Activated CD8-positive, alpha-beta T cell treated with anti-CD3 and anti-CD28 coated beads for 36 hours (primary cell): ENCODE data around the gene ITGB1BP1. TPM values are rescaled to one million over a fixed set of nuclear protein-coding genes. Genes with fewer than 3 reads are reported as not detected.

ENCODE experiments used
- ATAC-seq: fragments of 200-7000 bp; cut with Tn5 transposase; one replicate; pipeline ENCODE4 v1.10.0; 2021; ENCODE audit warnings: mild to moderate bottlenecking, moderate library complexity
- CTCF ChIA-PET: fragments of 350-600 bp; sonication (Branson Sonifier 250); formaldehyde crosslinking; loops from one replicate; lab custom pipeline; 2021; ENCODE audit warnings: antibody characterized with exemption; lab: Charles Lee
- POLR2A ChIA-PET: fragments of 350-600 bp; sonication (Branson Sonifier 250); formaldehyde crosslinking; loops from one replicate; lab custom pipeline; 2021; ENCODE audit warnings: antibody characterized with exemption; lab: Charles Lee
- DNase-seq: peaks from one replicate; pipeline ENCODE4 v3.0.0-alpha.2; 2020
- H3K27ac Mint-ChIP-seq: one replicate; pipeline ENCODE4 v1.8.0; 2021; ENCODE audit warnings: mild to moderate bottlenecking, mixed read lengths
- H3K27me3 Mint-ChIP-seq: one replicate; pipeline ENCODE4 v1.8.0; 2021; ENCODE audit warnings: mixed read lengths
- H3K36me3 Mint-ChIP-seq: one replicate; pipeline ENCODE4 v1.8.0; 2021; ENCODE audit warnings: low read depth, mixed read lengths
- H3K4me1 Mint-ChIP-seq: one replicate; pipeline ENCODE4 v1.8.0; 2021; ENCODE audit warnings: low read depth, mixed read lengths
- H3K4me3 Mint-ChIP-seq: one replicate; pipeline ENCODE4 v1.8.0; 2021; ENCODE audit warnings: mild to moderate bottlenecking, moderate library complexity, mixed read lengths
- H3K9me3 Mint-ChIP-seq: one replicate; pipeline ENCODE4 v1.8.0; 2021; ENCODE audit warnings: mixed read lengths
- intact Hi-C: fragments of 100-400 bp; cut with micrococcal nuclease; formaldehyde crosslinking; loops from one replicate; pipeline ENCODE4 v1.10.0; 2022
- total RNA-seq, 2 experiments: library from RNA; stranded (reverse); gene quantifications; one replicate each; pipeline ENCODE4 v1.2.3, GENCODE V29; 2021
- TF ChIP-seq, protein P1 (sequence below): fragments of 200-600 bp; IDR thresholded peaks from one replicate; pipeline ENCODE4 v1.8.0; 2022; ENCODE audit warnings: antibody characterized with exemption, mild to moderate bottlenecking

ITGB1BP1 gene
- total RNA-seq, 2 experiments from 2014 or later = 111 to 117 TPM

DNA sequence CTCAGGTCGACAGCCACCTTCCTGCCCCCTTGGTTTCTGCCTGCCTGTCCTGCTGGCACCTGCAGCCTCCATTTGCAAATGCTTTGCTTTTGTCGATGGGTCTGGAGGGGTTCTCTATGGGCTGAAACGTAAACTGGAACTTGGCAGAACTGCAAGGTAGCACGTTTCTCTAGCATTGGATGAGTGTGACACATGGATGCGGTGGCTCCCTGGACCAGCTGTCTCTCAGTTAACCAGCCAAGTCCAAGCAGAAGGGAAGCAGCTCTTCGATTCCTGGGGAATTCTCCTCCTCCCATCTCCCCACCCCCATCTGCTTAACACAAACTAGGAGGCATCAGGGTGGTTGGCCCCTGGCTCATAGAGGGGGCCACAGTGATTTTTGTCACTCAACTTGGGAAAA is 57.3 kb downstream of the ITGB1BP1 start:
- Mint-ChIP-seq H3K4me3 (no peak overlapping the region), H3K27me3 (peaks cover 4% of the 10 kb centered on the region), H3K27ac (no peak overlapping the region), H3K36me3 (no peaks in the 10 kb centered on the region), H3K4me1 (no peaks in the 10 kb centered on the region), H3K9me3 (no peaks in the 10 kb centered on the region)
- intact Hi-C loops = no loop called here
- ATAC-seq (no peak), DNase-seq (no peak)
- ChIA-PET POLR2A (no interaction called here), CTCF (interaction anchor here (1.9 kb wide), 1 partner anchor 31 kb away, joined by 4 read pairs; no protein-coding TSS in a partner anchor)
- TF ChIP-seq, protein P1, sequence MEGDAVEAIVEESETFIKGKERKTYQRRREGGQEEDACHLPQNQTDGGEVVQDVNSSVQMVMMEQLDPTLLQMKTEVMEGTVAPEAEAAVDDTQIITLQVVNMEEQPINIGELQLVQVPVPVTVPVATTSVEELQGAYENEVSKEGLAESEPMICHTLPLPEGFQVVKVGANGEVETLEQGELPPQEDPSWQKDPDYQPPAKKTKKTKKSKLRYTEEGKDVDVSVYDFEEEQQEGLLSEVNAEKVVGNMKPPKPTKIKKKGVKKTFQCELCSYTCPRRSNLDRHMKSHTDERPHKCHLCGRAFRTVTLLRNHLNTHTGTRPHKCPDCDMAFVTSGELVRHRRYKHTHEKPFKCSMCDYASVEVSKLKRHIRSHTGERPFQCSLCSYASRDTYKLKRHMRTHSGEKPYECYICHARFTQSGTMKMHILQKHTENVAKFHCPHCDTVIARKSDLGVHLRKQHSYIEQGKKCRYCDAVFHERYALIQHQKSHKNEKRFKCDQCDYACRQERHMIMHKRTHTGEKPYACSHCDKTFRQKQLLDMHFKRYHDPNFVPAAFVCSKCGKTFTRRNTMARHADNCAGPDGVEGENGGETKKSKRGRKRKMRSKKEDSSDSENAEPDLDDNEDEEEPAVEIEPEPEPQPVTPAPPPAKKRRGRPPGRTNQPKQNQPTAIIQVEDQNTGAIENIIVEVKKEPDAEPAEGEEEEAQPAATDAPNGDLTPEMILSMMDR = no peak

DNA sequence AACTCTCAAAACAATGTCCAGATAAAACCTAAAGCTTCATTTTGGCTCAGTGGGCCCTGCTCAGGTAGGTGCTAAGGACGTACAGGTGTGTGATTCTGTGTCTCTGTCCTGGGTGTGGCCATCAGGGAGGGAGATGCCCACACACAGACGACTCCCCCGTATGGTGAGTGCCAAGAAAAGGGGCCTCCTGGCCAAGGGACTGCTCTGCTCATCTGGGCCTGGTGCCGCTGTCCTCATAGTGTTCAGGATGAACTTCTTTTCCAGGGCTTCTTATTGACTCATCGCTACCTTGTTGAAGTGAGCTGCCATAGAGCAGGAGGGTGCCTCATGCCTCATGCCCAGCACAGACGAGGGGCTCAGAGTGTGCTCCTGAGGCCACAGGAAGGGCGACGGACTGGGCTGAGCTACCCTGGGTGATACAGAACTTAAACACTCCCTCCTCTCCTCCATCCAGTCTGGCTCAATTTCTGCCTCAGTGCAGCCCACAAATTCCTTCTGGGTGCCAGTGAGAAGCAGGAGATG is 57.8 kb downstream of the ITGB1BP1 start:
- no peak for ATAC-seq
- TF ChIP-seq, protein P1 = no peak
- no peak overlapping the region for H3K4me3 Mint-ChIP-seq
- intact Hi-C loops = no loop called here
- ChIA-PET POLR2A (no interaction called here), CTCF (interaction anchor here (1.4 to 1.9 kb wide), 2 partner anchors 30 to 222 kb away, joined by 3 to 4 read pairs; no protein-coding TSS in a partner anchor)
- DNase-seq = no peak
- H3K27me3 Mint-ChIP-seq = peaks cover 4% of the 10 kb centered on the region
- no peaks in the 10 kb centered on the region for H3K9me3 Mint-ChIP-seq
- no peak overlapping the region for H3K27ac Mint-ChIP-seq
- no peaks in the 10 kb centered on the region for H3K4me1 Mint-ChIP-seq
- H3K36me3 Mint-ChIP-seq = no peaks in the 10 kb centered on the region

DNA sequence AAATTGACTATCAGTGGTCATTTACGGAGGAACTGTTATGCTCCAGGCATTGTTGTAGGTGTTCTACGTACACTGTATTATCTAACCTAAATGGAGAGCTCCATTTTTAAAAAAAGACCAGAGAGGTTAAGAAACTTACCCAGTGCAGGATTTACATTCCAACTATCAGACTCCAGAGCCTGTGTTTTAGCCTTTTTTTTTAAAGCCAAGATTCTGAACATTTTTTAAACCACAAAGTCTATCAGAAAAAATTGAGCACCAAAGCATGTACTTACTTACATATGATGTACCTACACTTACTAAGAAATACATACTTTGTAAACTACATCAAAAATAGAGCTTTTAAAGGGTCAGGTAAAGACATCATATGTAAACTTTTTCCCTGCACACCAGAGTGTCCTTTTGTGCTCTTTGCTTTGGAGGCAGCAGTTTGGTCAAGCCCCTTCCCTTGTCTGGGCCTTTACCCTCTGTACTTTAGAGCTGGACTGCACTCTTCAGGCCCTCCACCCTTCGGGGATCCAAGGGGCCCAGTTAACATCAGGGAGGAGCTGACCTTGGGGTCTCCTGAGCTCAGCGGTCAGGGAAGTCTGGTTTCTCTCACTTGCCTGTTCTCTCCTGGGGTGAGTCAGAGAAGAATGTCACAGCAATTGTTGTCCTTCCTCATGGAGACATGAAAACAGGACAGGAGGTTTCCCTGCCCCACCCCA is 58.4 kb downstream of the ITGB1BP1 start:
- DNase-seq = no peak
- no peak for ATAC-seq
- H3K4me1 Mint-ChIP-seq = no peaks in the 10 kb centered on the region
- no peak overlapping the region for H3K27ac Mint-ChIP-seq
- peaks cover 4% of the 10 kb centered on the region for H3K27me3 Mint-ChIP-seq
- CTCF ChIA-PET = interaction anchor here (0.7 to 1.9 kb wide), 3 partner anchors 30 to 222 kb away, joined by 3 to 4 read pairs (median 4); no protein-coding TSS in a partner anchor
- no peaks in the 10 kb centered on the region for H3K36me3 Mint-ChIP-seq
- intact Hi-C loops = no loop called here
- POLR2A ChIA-PET = no interaction called here
- TF ChIP-seq, protein P1 = no peak
- no peak overlapping the region for H3K4me3 Mint-ChIP-seq
- H3K9me3 Mint-ChIP-seq = no peaks in the 10 kb centered on the region

DNA sequence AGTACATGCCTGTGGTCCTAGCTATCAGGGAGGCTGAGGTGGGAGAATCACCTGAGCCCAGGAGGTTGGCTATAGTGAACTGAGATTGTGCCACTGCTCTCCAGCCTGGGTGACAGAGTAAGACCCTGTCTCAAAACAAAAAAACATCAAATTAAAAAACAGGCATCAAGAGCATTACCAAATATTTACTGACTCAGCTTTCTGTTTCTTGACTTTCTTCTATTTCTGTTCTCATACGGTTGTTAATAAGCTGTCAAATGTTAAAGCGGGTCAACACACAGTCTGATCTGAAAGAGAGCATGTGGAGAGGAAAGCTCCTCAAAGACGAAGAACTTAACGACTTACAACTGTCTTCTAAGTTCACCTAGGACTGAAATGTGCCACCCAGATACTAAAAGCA is 59.0 kb downstream of the ITGB1BP1 start:
- Mint-ChIP-seq H3K36me3 (no peaks in the 10 kb centered on the region), H3K9me3 (no peaks in the 10 kb centered on the region), H3K4me3 (no peak overlapping the region), H3K4me1 (no peaks in the 10 kb centered on the region), H3K27me3 (peaks cover 3% of the 10 kb centered on the region), H3K27ac (no peak overlapping the region)
- DNase-seq = no peak
- ChIA-PET CTCF (interaction anchor here (0.7 to 1.9 kb wide), 3 partner anchors 29 to 221 kb away, joined by 3 to 4 read pairs (median 4); no protein-coding TSS in a partner anchor), POLR2A (interaction anchor here (0.6 to 1.0 kb wide), 2 partner anchors 9 to 812 kb away, joined by 3 read pairs; no protein-coding TSS in a partner anchor)
- intact Hi-C loops = no loop called here
- no peak for ATAC-seq
- TF ChIP-seq, protein P1 = no peak

DNA sequence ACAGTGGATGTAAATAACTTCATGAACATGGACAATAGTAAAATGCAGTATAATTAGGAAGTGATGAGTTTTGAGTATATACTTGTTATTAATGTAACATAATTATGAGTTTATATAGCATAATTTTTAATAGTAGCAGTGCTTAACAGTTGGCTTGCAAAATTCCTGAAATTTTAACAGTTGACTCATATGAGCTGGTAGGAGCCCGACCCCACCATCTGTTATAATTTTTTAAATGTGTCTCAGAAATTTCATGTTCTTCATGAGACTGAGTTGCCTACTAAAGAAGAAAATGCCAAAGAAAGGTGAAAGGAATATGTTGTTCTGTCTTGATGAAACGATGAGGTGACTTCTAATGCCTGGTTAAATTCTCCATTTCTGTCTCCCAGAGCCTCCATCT is 62.6 kb downstream of the ITGB1BP1 start:
- ChIA-PET POLR2A (no interaction called here), CTCF (no interaction called here)
- ATAC-seq = no peak
- H3K27me3 Mint-ChIP-seq = peaks cover 7% of the 10 kb centered on the region
- H3K4me1 Mint-ChIP-seq = no peaks in the 10 kb centered on the region
- intact Hi-C loops = no loop called here
- H3K9me3 Mint-ChIP-seq = no peaks in the 10 kb centered on the region
- no peak overlapping the region for H3K4me3 Mint-ChIP-seq
- H3K27ac Mint-ChIP-seq = no peak overlapping the region
- H3K36me3 Mint-ChIP-seq = no peaks in the 10 kb centered on the region
- TF ChIP-seq, protein P1 = no peak
- no peak for DNase-seq
